ENCODE data around the gene VARS2.
"Not testable (repeated sequence)": the region's sequence is repeated elsewhere in the genome, so short reads cannot be mapped to it uniquely, and the experiment has no call there.

Gene VARS2

GRCh38 chr6:30922447-30922852 is 8.4 kb downstream of the VARS2 start:
- H3K36me3 ChIP-seq (ENCODE audit: insufficient read depth, low read depth, low read length), result peaks cover 80% of the 10 kb centered on the region
- H3K27ac ChIP-seq (ENCODE audit: low read length), result no peak overlapping the region
- H3K9me3 ChIP-seq (ENCODE audit: insufficient read depth, low read depth, low read length), result no peaks in the 10 kb centered on the region
- no peak overlapping the region for H3K9ac ChIP-seq (ENCODE audit: low read depth, low read length)
- no peaks in the 10 kb centered on the region for H3K27me3 ChIP-seq (ENCODE audit: insufficient read depth, low read length)
- no peak overlapping the region for H3K4me3 ChIP-seq (ENCODE audit: low read length)
- no peaks in the 10 kb centered on the region; the same call in 1 of the 2 replicates for H3K4me1 ChIP-seq (ENCODE audit: insufficient read depth, low read length)

- Histone ChIP-seq H3K36me3 (ENCODE audit: insufficient read depth, low read depth, low read length) (peaks cover 76% of the 10 kb centered on the region), H3K9me3 (ENCODE audit: insufficient read depth, low read depth, low read length) (peaks cover 10% of the 10 kb centered on the region)
- not testable (repeated sequence) for H3K27ac ChIP-seq (ENCODE audit: low read length); H3K27me3 ChIP-seq (ENCODE audit: insufficient read depth, low read length); H3K9ac ChIP-seq (ENCODE audit: low read depth, low read length); H3K4me3 ChIP-seq (ENCODE audit: low read length); H3K4me1 ChIP-seq (ENCODE audit: insufficient read depth, low read length)
These were observed 10.1 kb downstream of the VARS2 start for GRCh38 chr6:30924040-30924627.

GRCh38 chr6:30926644-30927043 is 12.6 kb downstream of the VARS2 start:
- H3K27ac ChIP-seq (ENCODE audit: low read length), result no peak overlapping the region
- H3K36me3 ChIP-seq (ENCODE audit: insufficient read depth, low read depth, low read length), result peaks cover 53% of the 10 kb centered on the region
- no peaks in the 10 kb centered on the region; the same call in 1 of the 2 replicates for H3K4me1 ChIP-seq (ENCODE audit: insufficient read depth, low read length)
- no peak overlapping the region for H3K4me3 ChIP-seq (ENCODE audit: low read length)
- no peaks in the 10 kb centered on the region for H3K27me3 ChIP-seq (ENCODE audit: insufficient read depth, low read length)
- peaks cover 10% of the 10 kb centered on the region for H3K9me3 ChIP-seq (ENCODE audit: insufficient read depth, low read depth, low read length)
- H3K9ac ChIP-seq (ENCODE audit: low read depth, low read length), result no peak overlapping the region

- not testable (repeated sequence) for H3K27ac ChIP-seq (ENCODE audit: low read length); H3K27me3 ChIP-seq (ENCODE audit: insufficient read depth, low read length)
These were observed 13.0 kb downstream of the VARS2 start for GRCh38 chr6:30927080-30927479.

GRCh38 chr6:30928677-30929076 is 14.6 kb downstream of the VARS2 start:
- H3K27ac ChIP-seq (ENCODE audit: low read length), result no peak overlapping the region
- no peak overlapping the region for H3K9ac ChIP-seq (ENCODE audit: low read depth, low read length)
- H3K4me1 ChIP-seq (ENCODE audit: insufficient read depth, low read length), result no peaks in the 10 kb centered on the region
- no peak overlapping the region for H3K4me3 ChIP-seq (ENCODE audit: low read length)
- H3K27me3 ChIP-seq (ENCODE audit: insufficient read depth, low read length), result no peaks in the 10 kb centered on the region
- H3K36me3 ChIP-seq (ENCODE audit: insufficient read depth, low read depth, low read length), result peaks cover 35% of the 10 kb centered on the region
- H3K9me3 ChIP-seq (ENCODE audit: insufficient read depth, low read depth, low read length), result peaks cover 10% of the 10 kb centered on the region

More at GRCh38 chr6:30927080-30927479, 13.0 kb downstream of the VARS2 start:
- peaks cover 10% of the 10 kb centered on the region for H3K9me3 ChIP-seq (ENCODE audit: insufficient read depth, low read depth, low read length)
- H3K9ac ChIP-seq (ENCODE audit: low read depth, low read length); H3K4me1 ChIP-seq (ENCODE audit: insufficient read depth, low read length); H3K4me3 ChIP-seq (ENCODE audit: low read length): not testable (repeated sequence)
- H3K36me3 ChIP-seq (ENCODE audit: insufficient read depth, low read depth, low read length), result peaks cover 50% of the 10 kb centered on the region

GRCh38 chr6:30930506-30930905 is 16.5 kb downstream of the VARS2 start:
- Histone ChIP-seq H3K27me3 (ENCODE audit: insufficient read depth, low read length) (no peaks in the 10 kb centered on the region), H3K36me3 (ENCODE audit: insufficient read depth, low read depth, low read length) (peaks cover 25% of the 10 kb centered on the region), H3K4me3 (ENCODE audit: low read length) (no peak overlapping the region), H3K4me1 (ENCODE audit: insufficient read depth, low read length) (no peaks in the 10 kb centered on the region), H3K27ac (ENCODE audit: low read length) (no peak overlapping the region), H3K9me3 (ENCODE audit: insufficient read depth, low read depth, low read length) (peaks cover 10% of the 10 kb centered on the region), H3K9ac (ENCODE audit: low read depth, low read length) (no peak overlapping the region)

- no peaks in the 10 kb centered on the region for H3K27me3 ChIP-seq (ENCODE audit: insufficient read depth, low read length)
- H3K4me1 ChIP-seq (ENCODE audit: insufficient read depth, low read length), result no peaks in the 10 kb centered on the region
- H3K36me3 ChIP-seq (ENCODE audit: insufficient read depth, low read depth, low read length), result peaks cover 18% of the 10 kb centered on the region
- H3K9me3 ChIP-seq (ENCODE audit: insufficient read depth, low read depth, low read length), result peaks cover 10% of the 10 kb centered on the region
- H3K9ac ChIP-seq (ENCODE audit: low read depth, low read length), result no peak overlapping the region
- no peak overlapping the region for H3K4me3 ChIP-seq (ENCODE audit: low read length)
- no peak overlapping the region for H3K27ac ChIP-seq (ENCODE audit: low read length)
These were observed 17.2 kb downstream of the VARS2 start for GRCh38 chr6:30931272-30931671.

GRCh38 chr6:30931969-30932645 is 18.1 kb downstream of the VARS2 start, which contains the start of gene SFTA2:
Gene SFTA2 (minus strand): TSS chr6:30932170. CDS start chr6:30932096, 74 bp downstream.
- peaks cover 10% of the 10 kb centered on the region; the same call in 1 of the 2 replicates for H3K36me3 ChIP-seq (ENCODE audit: insufficient read depth, low read depth, low read length)
- H3K27me3 ChIP-seq (ENCODE audit: insufficient read depth, low read length), result no peaks in the 10 kb centered on the region
- no peak within 1 kb of the TSS for H3K9ac ChIP-seq (ENCODE audit: low read depth, low read length)
- no peak within 1 kb of the TSS for H3K27ac ChIP-seq (ENCODE audit: low read length)
- H3K4me1 ChIP-seq (ENCODE audit: insufficient read depth, low read length), result no peaks in the 10 kb centered on the region
- H3K4me3 ChIP-seq (ENCODE audit: low read length), result no peak within 1 kb of the TSS
- H3K9me3 ChIP-seq (ENCODE audit: insufficient read depth, low read depth, low read length), result peaks cover 10% of the 10 kb centered on the region

- Histone ChIP-seq H3K4me1 (ENCODE audit: insufficient read depth, low read length) (no peaks in the 10 kb centered on the region), H3K36me3 (ENCODE audit: insufficient read depth, low read depth, low read length) (peaks cover 10% of the 10 kb centered on the region; the same call in 1 of the 2 replicates), H3K9me3 (ENCODE audit: insufficient read depth, low read depth, low read length) (peaks cover 10% of the 10 kb centered on the region), H3K9ac (ENCODE audit: low read depth, low read length) (no peak overlapping the region), H3K27me3 (ENCODE audit: insufficient read depth, low read length) (no peaks in the 10 kb centered on the region), H3K4me3 (ENCODE audit: low read length) (no peak overlapping the region), H3K27ac (ENCODE audit: low read length) (no peak overlapping the region)
These were observed 18.8 kb downstream of the VARS2 start for GRCh38 chr6:30932665-30933365.

GRCh38 chr6:30935018-30935417 is 21.0 kb downstream of the VARS2 start:
- no peaks in the 10 kb centered on the region for H3K9me3 ChIP-seq (ENCODE audit: insufficient read depth, low read depth, low read length)
- H3K27me3 ChIP-seq (ENCODE audit: insufficient read depth, low read length), result no peaks in the 10 kb centered on the region
- H3K36me3 ChIP-seq (ENCODE audit: insufficient read depth, low read depth, low read length), result no peaks in the 10 kb centered on the region
- no peak overlapping the region for H3K4me3 ChIP-seq (ENCODE audit: low read length)
- H3K4me1 ChIP-seq (ENCODE audit: insufficient read depth, low read length), result no peaks in the 10 kb centered on the region
- H3K27ac ChIP-seq (ENCODE audit: low read length), result no peak overlapping the region
- H3K9ac ChIP-seq (ENCODE audit: low read depth, low read length), result no peak overlapping the region

- no peak overlapping the region for H3K4me3 ChIP-seq (ENCODE audit: low read length)
- H3K4me1 ChIP-seq (ENCODE audit: insufficient read depth, low read length), result peaks cover 3% of the 10 kb centered on the region; the same call in 1 of the 2 replicates
- H3K27ac ChIP-seq (ENCODE audit: low read length), result no peak overlapping the region
- H3K9me3 ChIP-seq (ENCODE audit: insufficient read depth, low read depth, low read length), result no peaks in the 10 kb centered on the region
- H3K36me3 ChIP-seq (ENCODE audit: insufficient read depth, low read depth, low read length), result no peaks in the 10 kb centered on the region
- H3K9ac ChIP-seq (ENCODE audit: low read depth, low read length), result no peak overlapping the region
- H3K27me3 ChIP-seq (ENCODE audit: insufficient read depth, low read length), result no peaks in the 10 kb centered on the region
These were observed 23.2 kb downstream of the VARS2 start for GRCh38 chr6:30937265-30937664.

Measured in iPS-20b (cell line).